CD14-positive monocyte (primary cell): ENCODE measurements around the gene GPC6. TPM values are rescaled to one million over a fixed set of nuclear protein-coding genes. Genes with fewer than 3 reads are reported as not detected.

Source experiments
- DNase-seq, 3 donors: peaks; one replicate each; pipeline ENCODE4 v3.0.0-alpha.2; 2011 to 2022
- H2AFZ ChIP-seq: 2 replicates; pipeline ENCODE4 v1.6.0; 2012; ENCODE audit warnings: mild to moderate bottlenecking, low read depth, low read length, inconsistent platforms; ENCODE audit not compliant: insufficient read depth, poor library complexity, severe bottlenecking
- H3K27ac ChIP-seq, 2 donors: 1 replicate in 1 of 2; 2 replicates in 1 of 2; pipeline ENCODE4 v1.5.1; 2012 to 2013; ENCODE audit warnings: low read length in 2 of 2, control low read depth in 1 of 2, inconsistent platforms in 1 of 2, low read depth in 1 of 2, mild to moderate bottlenecking in 1 of 2
- H3K27me3 ChIP-seq, 2 donors: one replicate each; pipeline versions ENCODE4 v1.6.0 to v1.6.1; 2011 to 2013; ENCODE audit warnings: low read length in 2 of 2; ENCODE audit not compliant: control insufficient read depth in 2 of 2, insufficient read depth in 2 of 2
- H3K36me3 ChIP-seq, 2 donors: replicated peaks in 1 of 2; 1 replicate in 1 of 2; 2 replicates in 1 of 2; pipeline versions ENCODE4 v1.5.1 to v1.6.1; 2012 to 2013; ENCODE audit warnings: low read length in 2 of 2, control low read depth in 1 of 2, inconsistent platforms in 1 of 2, mild to moderate bottlenecking in 1 of 2; ENCODE audit not compliant: insufficient read depth in 2 of 2, control insufficient read depth in 1 of 2
- H3K4me1 ChIP-seq, 2 donors: 1 replicate in 1 of 2; 2 replicates in 1 of 2; pipeline versions ENCODE4 v1.5.1 to v1.6.1; 2012 to 2013; ENCODE audit warnings: low read length in 2 of 2, control low read depth in 1 of 2, inconsistent platforms in 1 of 2, mild to moderate bottlenecking in 1 of 2, moderate library complexity in 1 of 2; ENCODE audit not compliant: insufficient read depth in 2 of 2, control insufficient read depth in 1 of 2
- H3K4me2 ChIP-seq: replicated peaks from 2 replicates; pipeline ENCODE3; 2012; ENCODE audit warnings: low read length, moderate library complexity, mild to moderate bottlenecking; ENCODE audit not compliant: poor library complexity, severe bottlenecking; ENCODE audit errors: extremely low read depth
- H3K4me3 ChIP-seq, 3 experiments: fragments of 200-600 bp in 1 of 3; sonication (generic) in 1 of 3; replicated peaks in 1 of 3; 1 replicate in 2 of 3; 2 replicates in 1 of 3; pipeline ENCODE4 v1.5.1; 2011 to 2013; ENCODE audit warnings: low read length in 3 of 3, mild to moderate bottlenecking in 3 of 3, control low read depth in 2 of 3, low read depth in 2 of 3, inconsistent platforms in 1 of 3, moderate library complexity in 1 of 3
- H3K79me2 ChIP-seq: 2 replicates; pipeline ENCODE4 v1.6.0; 2012; ENCODE audit warnings: mild to moderate bottlenecking, control low read depth, inconsistent platforms, low read length, moderate library complexity; ENCODE audit not compliant: insufficient read depth
- H3K9ac ChIP-seq: 2 replicates; pipeline ENCODE4 v1.6.0; 2017; ENCODE audit warnings: low read length, mild to moderate bottlenecking; ENCODE audit not compliant: insufficient read depth, poor library complexity, severe bottlenecking
- H3K9me3 ChIP-seq, 2 donors: replicated peaks in 1 of 2; 1 replicate in 1 of 2; 2 replicates in 1 of 2; pipeline versions ENCODE4 v1.5.1 to v1.6.1; 2012 to 2013; ENCODE audit warnings: low read length in 2 of 2, control low read depth in 1 of 2; ENCODE audit not compliant: control insufficient read depth in 1 of 2, insufficient read depth in 1 of 2
- H4K20me1 ChIP-seq: 2 replicates; pipeline ENCODE4 v1.6.0; 2012; ENCODE audit warnings: mild to moderate bottlenecking, low read length, control low read depth, moderate library complexity; ENCODE audit not compliant: insufficient read depth
- H3K27ac Mint-ChIP-seq, 7 donors: one replicate each; pipeline ENCODE4 v1.8.0; 2020; ENCODE audit warnings: mild to moderate bottlenecking in 7 of 7, mixed read lengths in 7 of 7, moderate library complexity in 6 of 7, inconsistent platforms in 2 of 7
- H3K27me3 Mint-ChIP-seq, 3 donors: one replicate each; pipeline ENCODE4 v1.8.0; 2021 to 2022; ENCODE audit warnings: low read depth in 3 of 3, mild to moderate bottlenecking in 3 of 3, mixed read lengths in 3 of 3, moderate library complexity in 3 of 3, inconsistent platforms in 1 of 3
- H3K36me3 Mint-ChIP-seq, 2 donors: one replicate each; pipeline ENCODE4 v1.8.0; 2020; ENCODE audit warnings: mixed read lengths in 2 of 2, inconsistent platforms in 1 of 2, mild to moderate bottlenecking in 1 of 2
- H3K4me1 Mint-ChIP-seq: one replicate; pipeline ENCODE4 v1.8.0; 2020; ENCODE audit warnings: mild to moderate bottlenecking, mixed read lengths
- H3K4me3 Mint-ChIP-seq, 2 donors: one replicate each; pipeline ENCODE4 v1.8.0; 2020; ENCODE audit warnings: mild to moderate bottlenecking in 2 of 2, mixed read lengths in 2 of 2, moderate library complexity in 1 of 2
- H3K9me3 Mint-ChIP-seq, 7 donors: one replicate each; pipeline ENCODE4 v1.8.0; 2020 to 2022; ENCODE audit warnings: mixed read lengths in 7 of 7, mild to moderate bottlenecking in 6 of 7, moderate library complexity in 6 of 7, inconsistent platforms in 2 of 7
- WGBS: methylation state at CpG from one replicate; pipeline ENCODE4 v1.1.5; 2013; ENCODE audit warnings: missing lambda C conversion rate; ENCODE audit not compliant: insufficient coverage; 5-methylcytosine and 5-hydroxymethylcytosine counted together
- intact Hi-C, 2 donors: fragments of 100-400 bp; cut with micrococcal nuclease; formaldehyde crosslinking; loops; one replicate each; pipeline versions ENCODE4 v1.15.0 to v1.15.1; 2023
- polyA plus RNA-seq, 3 donors: library from polyadenylated mRNA; depleted of rRNA in 1 of 3; unstranded in 2 of 3; stranded (reverse) in 1 of 3; fragments of 300-500 nt in 2 of 3; fragments of >200 nt in 1 of 3; fragmentation: Illumina TruSeq in 2 of 3; gene quantifications; 1 replicate in 2 of 3; 2 replicates in 1 of 3; pipeline ENCODE4 v1.2.3, GENCODE V29; 2012 to 2021
- TF ChIP-seq, protein P1 (sequence below): fragments of 200-600 bp; IDR thresholded peaks from one replicate; pipeline ENCODE4 v1.8.0; 2022; ENCODE audit warnings: antibody characterized with exemption, mild to moderate bottlenecking

Gene GPC6
- polyA plus RNA-seq, 3 donors = not detected

- Histone ChIP-seq H3K4me3 (no peak overlapping the region), H4K20me1 (no peaks in the 10 kb centered on the region), H2AFZ (no peak overlapping the region), H3K36me3 (no peaks in the 10 kb centered on the region), H3K79me2 (no peaks in the 10 kb centered on the region), H3K9me3 (no peaks in the 10 kb centered on the region), H3K4me1 (no peaks in the 10 kb centered on the region), H3K9ac (no peak overlapping the region), H3K4me2 (no peak overlapping the region), H3K27me3 (no peaks in the 10 kb centered on the region), H3K27ac (no peak overlapping the region)
- DNase-seq = no peak
- TF ChIP-seq, protein P1, sequence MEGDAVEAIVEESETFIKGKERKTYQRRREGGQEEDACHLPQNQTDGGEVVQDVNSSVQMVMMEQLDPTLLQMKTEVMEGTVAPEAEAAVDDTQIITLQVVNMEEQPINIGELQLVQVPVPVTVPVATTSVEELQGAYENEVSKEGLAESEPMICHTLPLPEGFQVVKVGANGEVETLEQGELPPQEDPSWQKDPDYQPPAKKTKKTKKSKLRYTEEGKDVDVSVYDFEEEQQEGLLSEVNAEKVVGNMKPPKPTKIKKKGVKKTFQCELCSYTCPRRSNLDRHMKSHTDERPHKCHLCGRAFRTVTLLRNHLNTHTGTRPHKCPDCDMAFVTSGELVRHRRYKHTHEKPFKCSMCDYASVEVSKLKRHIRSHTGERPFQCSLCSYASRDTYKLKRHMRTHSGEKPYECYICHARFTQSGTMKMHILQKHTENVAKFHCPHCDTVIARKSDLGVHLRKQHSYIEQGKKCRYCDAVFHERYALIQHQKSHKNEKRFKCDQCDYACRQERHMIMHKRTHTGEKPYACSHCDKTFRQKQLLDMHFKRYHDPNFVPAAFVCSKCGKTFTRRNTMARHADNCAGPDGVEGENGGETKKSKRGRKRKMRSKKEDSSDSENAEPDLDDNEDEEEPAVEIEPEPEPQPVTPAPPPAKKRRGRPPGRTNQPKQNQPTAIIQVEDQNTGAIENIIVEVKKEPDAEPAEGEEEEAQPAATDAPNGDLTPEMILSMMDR = no peak
- intact Hi-C loops = no loop called here
- peaks cover 0 to 5% (median 3%) of the 10 kb centered on the region in 7 donors for H3K9me3 Mint-ChIP-seq
- H3K27ac Mint-ChIP-seq = no peak overlapping the region
- no peak overlapping the region for H3K4me3 Mint-ChIP-seq
- H3K27me3 Mint-ChIP-seq = no peaks in the 10 kb centered on the region
- H3K4me1 Mint-ChIP-seq = peaks cover 7% of the 10 kb centered on the region
- H3K36me3 Mint-ChIP-seq = no peaks in the 10 kb centered on the region
- WGBS = 88% methylated on average over 1 of the region's 3 CpGs
These were observed 715.4 kb downstream of the GPC6 start for GRCh38 chr13:93942016-93942415.

DNA sequence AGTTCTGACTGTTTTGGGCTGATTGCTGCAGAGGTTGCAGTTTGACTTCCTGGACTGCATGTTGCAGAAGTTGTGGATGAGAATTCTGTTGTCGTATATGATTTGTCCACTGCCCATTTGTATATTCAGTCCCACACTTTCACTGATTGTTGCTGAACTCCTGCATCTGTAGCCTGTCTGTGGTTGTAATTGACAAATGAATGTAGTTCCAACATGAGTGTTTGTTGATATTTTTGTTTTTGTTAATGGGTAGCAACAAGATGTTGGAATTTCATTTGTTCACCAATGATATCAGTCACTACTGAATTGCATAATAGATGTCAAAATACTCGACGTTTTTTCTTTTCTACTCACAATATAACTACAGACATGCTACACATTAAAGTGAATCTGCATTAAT, 719.0 kb downstream of the GPC6 start:
- Mint-ChIP-seq H3K4me3 (no peak overlapping the region), H3K27ac (no peak overlapping the region), H3K9me3 (peaks cover 0 to 5% (median 0%) of the 10 kb centered on the region in 7 donors), H3K4me1 (peaks cover 7% of the 10 kb centered on the region), H3K27me3 (no peaks in the 10 kb centered on the region), H3K36me3 (no peaks in the 10 kb centered on the region)
- DNase-seq = no peak
- TF ChIP-seq, protein P1 = no peak
- intact Hi-C loops = no loop called here
- Histone ChIP-seq H3K9ac (no peak overlapping the region), H3K27ac (no peak overlapping the region), H3K4me2 (no peak overlapping the region), H3K36me3 (no peaks in the 10 kb centered on the region), H2AFZ (no peak overlapping the region), H3K27me3 (no peaks in the 10 kb centered on the region), H3K9me3 (no peaks in the 10 kb centered on the region), H4K20me1 (no peaks in the 10 kb centered on the region), H3K4me1 (no peaks in the 10 kb centered on the region), H3K79me2 (no peaks in the 10 kb centered on the region), H3K4me3 (no peak overlapping the region)
- no CpG with 5 or more reads among the region's 3 CpGs for WGBS
